ENCODE results near the gene COL20A1. TPM values are rescaled to one million over a fixed set of nuclear protein-coding genes. Genes with fewer than 3 reads are reported as not detected.

The COL20A1 gene
- total RNA-seq, 1 experiment from 2014 or later, result 2.3 TPM

- H3K9me3 ChIP-seq (ENCODE audit: control insufficient read depth, low read depth, low read length), result no peaks in the 10 kb centered on the region
- peaks cover 0 to 7% (median 4%) of the 10 kb centered on the region in 3 experiments; a peak in 3 of 7 replicates for H3K36me3 Mint-ChIP-seq (ENCODE audit: insufficient read depth in 1 of 3, low read depth in 3 of 3)
- H4K8ac ChIP-seq (replicated peaks; ENCODE audit: insufficient read length, low read depth, low read length), result no peak overlapping the region
- H3K4me3 Mint-ChIP-seq, result no peak overlapping the region
- no peak overlapping the region for H3T11ph ChIP-seq (ENCODE audit: low read length)
- H3K4me2 ChIP-seq (ENCODE audit: insufficient read depth, insufficient read length, low read length), result no peak overlapping the region
- H2BK12ac ChIP-seq (ENCODE audit: insufficient read length, low read depth, low read length), result no peak overlapping the region
- no peak for TF ChIP-seq CTCF (conservative IDR thresholded peaks at IDR 0.05)
- DNase-seq, result no peak
- H3K9me3 Mint-ChIP-seq, result peaks cover 0 to 10% of the 10 kb centered on the region in 2 experiments; a peak in 2 of 5 replicates
- no peak overlapping the region for H3K27ac ChIP-seq (ENCODE audit: insufficient read length, low read depth, low read length)
- no peak overlapping the region for H3K4ac ChIP-seq (ENCODE audit: low read depth, low read length)
- no peak overlapping the region for H3K27ac Mint-ChIP-seq
- peaks cover 2% of the 10 kb centered on the region for H4K20me1 ChIP-seq (ENCODE audit: control insufficient read depth, insufficient read depth, insufficient read length)
- H3K23me2 ChIP-seq (ENCODE audit: insufficient read length, low read depth, low read length, poor library complexity, severe bottlenecking), result no peaks in the 10 kb centered on the region
- no peak overlapping the region for H3K23ac ChIP-seq (ENCODE audit: insufficient read length, low read depth, low read length)
- no peaks in the 10 kb centered on the region for H3K79me1 ChIP-seq (ENCODE audit: insufficient read depth, low read depth, low read length, poor library complexity, severe bottlenecking)
- no peak overlapping the region for H4K5ac ChIP-seq (ENCODE audit: insufficient read length, low read depth, low read length)
- peaks cover 5 to 7% of the 10 kb centered on the region in 2 experiments for H3K4me1 Mint-ChIP-seq
- no peak overlapping the region for H2AK5ac ChIP-seq (ENCODE audit: insufficient read length, low read length)
- H4K91ac ChIP-seq (ENCODE audit: insufficient read length, low read depth, low read length), result no peak overlapping the region
- WGBS (ENCODE audit: extremely low coverage, insufficient read length, low lambda C conversion rate), result no CpG with 5 or more reads among the region's 29 CpGs
- no peaks in the 10 kb centered on the region for H3K4me1 ChIP-seq (ENCODE audit: insufficient read depth, low read length)
- H3K18ac ChIP-seq (ENCODE audit: insufficient read length, low read depth, low read length), result no peak overlapping the region
- H3K56ac ChIP-seq (ENCODE audit: insufficient read length, low read depth, low read length), result no peak overlapping the region
- no peaks in the 10 kb centered on the region for H3K27me3 ChIP-seq (ENCODE audit: insufficient read depth, low read length)
- H2BK15ac ChIP-seq (ENCODE audit: low read depth, low read length), result no peak overlapping the region
- H3K79me2 ChIP-seq (ENCODE audit: insufficient read depth, low read length), result no peaks in the 10 kb centered on the region
- H3K14ac ChIP-seq (ENCODE audit: insufficient read depth, low read length), result no peak overlapping the region
- no peak overlapping the region for H2AFZ ChIP-seq (ENCODE audit: low read length)
- H2BK120ac ChIP-seq (ENCODE audit: low read depth, low read length, poor library complexity, severe bottlenecking), result no peak overlapping the region
- H2BK5ac ChIP-seq (ENCODE audit: insufficient read length, low read length), result no peak overlapping the region
- peaks cover 8% of the 10 kb centered on the region for H3K27me3 Mint-ChIP-seq (ENCODE audit: low read depth)
- H2BK20ac ChIP-seq (ENCODE audit: low read depth, low read length, poor library complexity, severe bottlenecking), result no peak overlapping the region
- no peak overlapping the region for H3K9ac ChIP-seq (ENCODE audit: extremely low read depth, insufficient read length, low read length)
Measured at GRCh38 chr20:63349516-63349895, 56.5 kb downstream of the COL20A1 start.

Data from H9 (cell line).